Measurements from ENCODE around the gene ADGRG1. TPM values are rescaled to one million over a fixed set of nuclear protein-coding genes. Genes with fewer than 3 reads are reported as not detected.

The ADGRG1 gene
- polyA plus RNA-seq, 4 donors = 4.1 to 158 (median 26.0) TPM

GRCh38 chr16:57687363-57687929, 59.0 kb downstream of the ADGRG1 start:
- Histone ChIP-seq H3K36me3 (ENCODE audit: control insufficient read depth in 3 of 3, insufficient read depth in 2 of 3, low read depth in 1 of 3, low read length in 3 of 3) (no peaks in the 10 kb centered on the region), H3K27ac (ENCODE audit: low read depth in 1 of 3, low read length in 2 of 3) (no peak overlapping the region), H3K4me1 (ENCODE audit: control insufficient read depth in 3 of 3, insufficient read depth in 2 of 3, low read depth in 1 of 3, low read length in 2 of 3) (peaks cover 0 to 7% (median 0%) of the 10 kb centered on the region in 3 donors), H3K9me3 (ENCODE audit: control insufficient read depth in 2 of 2, insufficient read depth in 1 of 2, low read depth in 1 of 2, low read length in 1 of 2) (no peaks in the 10 kb centered on the region), H3K27me3 (ENCODE audit: control insufficient read depth in 3 of 3, insufficient read depth in 3 of 3, low read length in 3 of 3) (no peaks in the 10 kb centered on the region), H3K4me3 (ENCODE audit: low read depth in 1 of 3, low read length in 3 of 3) (no peak overlapping the region)
- FAIRE-seq (no peak), DNase-seq (peak in 1 of 2 donors; percentile 48)
- 66 to 81% (median 71%) methylated on average over 3 of the region's 3 CpGs for WGBS, 3 donors

- Histone ChIP-seq H3K36me3 (ENCODE audit: control insufficient read depth in 3 of 3, insufficient read depth in 2 of 3, low read depth in 1 of 3, low read length in 3 of 3) (no peaks in the 10 kb centered on the region), H3K4me3 (ENCODE audit: low read depth in 1 of 3, low read length in 3 of 3) (no peak overlapping the region), H3K27ac (ENCODE audit: low read depth in 1 of 3, low read length in 2 of 3) (no peak overlapping the region), H3K4me1 (ENCODE audit: control insufficient read depth in 3 of 3, insufficient read depth in 2 of 3, low read depth in 1 of 3, low read length in 2 of 3) (peaks cover 0 to 7% (median 0%) of the 10 kb centered on the region in 3 donors), H3K9me3 (ENCODE audit: control insufficient read depth in 2 of 2, insufficient read depth in 1 of 2, low read depth in 1 of 2, low read length in 1 of 2) (no peaks in the 10 kb centered on the region), H3K27me3 (ENCODE audit: control insufficient read depth in 3 of 3, insufficient read depth in 3 of 3, low read length in 3 of 3) (no peaks in the 10 kb centered on the region)
- no peak for DNase-seq
- WGBS, 3 donors = 70 to 81% (median 76%) methylated on average over 4 of the region's 4 CpGs
- no peak for FAIRE-seq
Observed at GRCh38 chr16:57688487-57688986, 60.1 kb downstream of the ADGRG1 start.

- Histone ChIP-seq H3K27me3 (ENCODE audit: control insufficient read depth in 3 of 3, insufficient read depth in 3 of 3, low read length in 3 of 3) (no peaks in the 10 kb centered on the region), H3K4me3 (ENCODE audit: low read depth in 1 of 3, low read length in 3 of 3) (no peak overlapping the region), H3K36me3 (ENCODE audit: control insufficient read depth in 3 of 3, insufficient read depth in 2 of 3, low read depth in 1 of 3, low read length in 3 of 3) (no peaks in the 10 kb centered on the region), H3K27ac (ENCODE audit: low read depth in 1 of 3, low read length in 2 of 3) (no peak overlapping the region), H3K4me1 (ENCODE audit: control insufficient read depth in 3 of 3, insufficient read depth in 2 of 3, low read depth in 1 of 3, low read length in 2 of 3) (peaks cover 0 to 10% (median 0%) of the 10 kb centered on the region in 3 donors), H3K9me3 (ENCODE audit: control insufficient read depth in 2 of 2, insufficient read depth in 1 of 2, low read depth in 1 of 2, low read length in 1 of 2) (no peaks in the 10 kb centered on the region)
- 42 to 58% (median 57%) methylated on average over 15 of the region's 15 CpGs for WGBS, 3 donors
- DNase-seq (no peak), FAIRE-seq (no peak)
Observed at GRCh38 chr16:57688987-57689761, 60.7 kb downstream of the ADGRG1 start.

GRCh38 chr16:57689762-57690558, 61.5 kb downstream of the ADGRG1 start:
- DNase-seq = peak in 1 of 2 donors; percentile 21
- no peak for FAIRE-seq

GRCh38 chr16:57690782-57691471, 62.5 kb downstream of the ADGRG1 start:
- Histone ChIP-seq H3K27ac (ENCODE audit: low read depth in 1 of 3, low read length in 2 of 3) (no peak overlapping the region), H3K4me3 (ENCODE audit: low read depth in 1 of 3, low read length in 3 of 3) (no peak overlapping the region), H3K27me3 (ENCODE audit: control insufficient read depth in 3 of 3, insufficient read depth in 3 of 3, low read length in 3 of 3) (no peaks in the 10 kb centered on the region), H3K4me1 (ENCODE audit: control insufficient read depth in 3 of 3, insufficient read depth in 2 of 3, low read depth in 1 of 3, low read length in 2 of 3) (peaks cover 0 to 13% (median 0%) of the 10 kb centered on the region in 3 donors), H3K9me3 (ENCODE audit: control insufficient read depth in 2 of 2, insufficient read depth in 1 of 2, low read depth in 1 of 2, low read length in 1 of 2) (no peaks in the 10 kb centered on the region), H3K36me3 (ENCODE audit: control insufficient read depth in 3 of 3, insufficient read depth in 2 of 3, low read depth in 1 of 3, low read length in 3 of 3) (no peaks in the 10 kb centered on the region)
- DNase-seq = no peak
- 74 to 91% (median 90%) methylated on average over 4 of the region's 4 CpGs for WGBS, 3 donors
- no peak for FAIRE-seq

More at GRCh38 chr16:57689762-57690558, 61.5 kb downstream of the ADGRG1 start:
- Histone ChIP-seq H3K36me3 (ENCODE audit: control insufficient read depth in 3 of 3, insufficient read depth in 2 of 3, low read depth in 1 of 3, low read length in 3 of 3) (no peaks in the 10 kb centered on the region), H3K4me1 (ENCODE audit: control insufficient read depth in 3 of 3, insufficient read depth in 2 of 3, low read depth in 1 of 3, low read length in 2 of 3) (peaks cover 0 to 13% (median 0%) of the 10 kb centered on the region in 3 donors), H3K27me3 (ENCODE audit: control insufficient read depth in 3 of 3, insufficient read depth in 3 of 3, low read length in 3 of 3) (no peaks in the 10 kb centered on the region), H3K4me3 (ENCODE audit: low read depth in 1 of 3, low read length in 3 of 3) (no peak overlapping the region), H3K9me3 (ENCODE audit: control insufficient read depth in 2 of 2, insufficient read depth in 1 of 2, low read depth in 1 of 2, low read length in 1 of 2) (no peaks in the 10 kb centered on the region), H3K27ac (ENCODE audit: low read depth in 1 of 3, low read length in 2 of 3) (no peak overlapping the region)
- 45 to 82% (median 67%) methylated on average over 13 of the region's 13 CpGs for WGBS, 3 donors

- WGBS, 3 donors = 65 to 72% (median 67%) methylated on average over 2 of the region's 2 CpGs
- Histone ChIP-seq H3K9me3 (ENCODE audit: control insufficient read depth in 2 of 2, insufficient read depth in 1 of 2, low read depth in 1 of 2, low read length in 1 of 2) (no peaks in the 10 kb centered on the region), H3K4me3 (ENCODE audit: low read depth in 1 of 3, low read length in 3 of 3) (no peak overlapping the region), H3K36me3 (ENCODE audit: control insufficient read depth in 3 of 3, insufficient read depth in 2 of 3, low read depth in 1 of 3, low read length in 3 of 3) (no peaks in the 10 kb centered on the region), H3K27ac (ENCODE audit: low read depth in 1 of 3, low read length in 2 of 3) (no peak overlapping the region), H3K27me3 (ENCODE audit: control insufficient read depth in 3 of 3, insufficient read depth in 3 of 3, low read length in 3 of 3) (no peaks in the 10 kb centered on the region), H3K4me1 (ENCODE audit: control insufficient read depth in 3 of 3, insufficient read depth in 2 of 3, low read depth in 1 of 3, low read length in 2 of 3) (peaks cover 0 to 13% (median 0%) of the 10 kb centered on the region in 3 donors)
- FAIRE-seq (no peak), DNase-seq (no peak)
Observed at GRCh38 chr16:57692636-57693035, 64.2 kb downstream of the ADGRG1 start.

- 64 to 76% (median 68%) methylated on average over 4 of the region's 4 CpGs for WGBS, 3 donors
- no peaks in the 10 kb centered on the region for H3K27me3 ChIP-seq (ENCODE audit: control insufficient read depth in 3 of 3, insufficient read depth in 3 of 3, low read length in 3 of 3)
Observed at GRCh38 chr16:57693550-57693949, 65.1 kb downstream of the ADGRG1 start.

More at GRCh38 chr16:57693550-57693949, 65.1 kb downstream of the ADGRG1 start:
- H3K9me3 ChIP-seq (ENCODE audit: control insufficient read depth in 2 of 2, insufficient read depth in 1 of 2, low read depth in 1 of 2, low read length in 1 of 2) = no peaks in the 10 kb centered on the region
- no peak overlapping the region for H3K27ac ChIP-seq (ENCODE audit: low read depth in 1 of 3, low read length in 2 of 3)
- H3K36me3 ChIP-seq (ENCODE audit: control insufficient read depth in 3 of 3, insufficient read depth in 2 of 3, low read depth in 1 of 3, low read length in 3 of 3) = no peaks in the 10 kb centered on the region
- FAIRE-seq = no peak
- peaks cover 0 to 13% (median 0%) of the 10 kb centered on the region in 3 donors for H3K4me1 ChIP-seq (ENCODE audit: control insufficient read depth in 3 of 3, insufficient read depth in 2 of 3, low read depth in 1 of 3, low read length in 2 of 3)
- no peak overlapping the region for H3K4me3 ChIP-seq (ENCODE audit: low read depth in 1 of 3, low read length in 3 of 3)
- DNase-seq = no peak
